ENCODE results near the gene AKAP12.
A peak's percentile ranks its signal among the peaks of the same experiment; 100 is the strongest.

Gene AKAP12

GRCh38 chr6:151233731-151234130 is 6.0 kb upstream of the AKAP12 start:
- DNase-seq (ENCODE audit: low read depth): no peak

- DNase-seq (ENCODE audit: low read depth): no peak
These were observed 2.9 kb upstream of the AKAP12 start for GRCh38 chr6:151236668-151237401.

GRCh38 chr6:151240036-151240685 is 394 bp downstream of the AKAP12 start:
- DNase-seq (ENCODE audit: low read depth): no peak

GRCh38 chr6:151240791-151241642 is 1.2 kb downstream of the AKAP12 start:
- DNase-seq (ENCODE audit: low read depth): no peak

GRCh38 chr6:151241853-151242252 is 2.1 kb downstream of the AKAP12 start:
- DNase-seq (ENCODE audit: low read depth): no peak

GRCh38 chr6:151242420-151242861 is 2.7 kb downstream of the AKAP12 start:
- no peak for DNase-seq (ENCODE audit: low read depth)

- DNase-seq (ENCODE audit: low read depth): no peak
These were observed 3.7 kb downstream of the AKAP12 start for GRCh38 chr6:151243481-151243880.

- no peak for DNase-seq (ENCODE audit: low read depth)
These were observed 7.7 kb downstream of the AKAP12 start for GRCh38 chr6:151247490-151247889.

- DNase-seq (ENCODE audit: low read depth): no peak
These were observed 8.5 kb downstream of the AKAP12 start for GRCh38 chr6:151248295-151248694.

- DNase-seq (ENCODE audit: low read depth): no peak
These were observed 12.9 kb downstream of the AKAP12 start for GRCh38 chr6:151252634-151253033.

GRCh38 chr6:151254451-151255081 is 14.8 kb downstream of the AKAP12 start:
- DNase-seq (ENCODE audit: low read depth): peak; percentile 12

- DNase-seq (ENCODE audit: low read depth): no peak
These were observed 16.0 kb downstream of the AKAP12 start for GRCh38 chr6:151255811-151256210.

GRCh38 chr6:151257985-151258445 is 18.2 kb downstream of the AKAP12 start:
- DNase-seq (ENCODE audit: low read depth): no peak

- no peak for DNase-seq (ENCODE audit: low read depth)
These were observed 20.4 kb downstream of the AKAP12 start for GRCh38 chr6:151260205-151260604.

GRCh38 chr6:151263035-151263434 is 23.3 kb downstream of the AKAP12 start:
- DNase-seq (ENCODE audit: low read depth): no peak

GRCh38 chr6:151263967-151264366 is 24.2 kb downstream of the AKAP12 start:
- DNase-seq (ENCODE audit: low read depth): no peak

GRCh38 chr6:151265282-151265681 is 25.5 kb downstream of the AKAP12 start:
- no peak for DNase-seq (ENCODE audit: low read depth)

GRCh38 chr6:151269321-151269995 is 29.7 kb downstream of the AKAP12 start:
- DNase-seq (ENCODE audit: low read depth): no peak

- no peak for DNase-seq (ENCODE audit: low read depth)
These were observed 35.4 kb downstream of the AKAP12 start for GRCh38 chr6:151275121-151275520.

GRCh38 chr6:151275566-151275965 is 35.8 kb downstream of the AKAP12 start:
- no peak for DNase-seq (ENCODE audit: low read depth)

- no peak for DNase-seq (ENCODE audit: low read depth)
These were observed 36.5 kb downstream of the AKAP12 start for GRCh38 chr6:151276112-151276740.
